ENCODE measurements around the gene TXNDC11. TPM values are rescaled to one million over a fixed set of nuclear protein-coding genes. Genes with fewer than 3 reads are reported as not detected.

The TXNDC11 gene
- total RNA-seq, 8 experiments from 2014 or later, result 10.6 to 30.5 (median 20.3) TPM

DNA sequence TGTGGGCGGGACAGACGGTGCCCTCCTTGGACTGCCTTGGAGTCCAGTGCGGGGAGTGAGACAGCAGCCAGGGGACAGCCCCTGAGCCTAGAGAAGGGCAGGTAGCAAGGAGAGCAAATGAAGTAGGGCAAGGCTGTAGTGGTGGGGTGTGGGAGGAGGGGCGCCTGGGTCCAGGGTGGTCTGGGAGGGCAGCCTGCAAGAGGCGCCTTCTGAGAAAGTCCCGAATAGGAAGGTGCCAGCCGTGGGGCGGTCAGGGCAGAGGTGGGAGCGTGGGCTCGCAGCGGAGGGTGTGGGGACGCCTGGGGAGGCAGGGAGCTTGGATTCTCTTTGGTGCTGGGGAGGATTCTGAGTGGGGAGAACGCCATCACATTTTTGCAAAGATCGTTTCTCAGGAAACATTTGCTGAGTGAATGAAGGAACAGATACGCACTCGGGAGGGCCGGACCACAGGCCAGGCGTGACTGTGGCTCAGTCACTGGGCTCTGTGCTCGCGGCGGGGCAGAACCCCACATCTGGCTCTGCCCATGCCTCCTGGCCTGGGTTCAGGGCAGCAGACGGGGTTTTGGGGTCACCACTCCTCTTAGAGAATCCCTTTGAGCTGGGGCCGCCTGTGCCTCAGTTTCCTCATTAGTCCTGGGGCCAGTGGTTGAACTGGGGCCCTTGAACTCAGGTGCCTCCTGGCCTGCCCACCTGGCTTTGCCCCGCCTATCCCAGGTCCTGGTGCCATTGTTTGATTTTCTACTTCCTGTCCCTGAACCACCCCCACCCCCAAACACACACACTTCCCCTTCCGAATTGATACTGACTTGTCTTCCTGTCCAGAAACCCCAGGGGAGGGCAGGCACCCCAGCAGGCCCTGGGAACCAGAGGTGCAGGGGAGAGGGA lies 70.2 kb downstream of the TXNDC11 start:
- WGBS, 10 experiments, result 100% methylated on average over 4 of the region's 25 CpGs; no CpG with 5 or more reads in 9 of the 10 experiments
- in situ Hi-C loops (cut with MboI; ENCODE audit: low pct_unique_long_range_greater_than_20kb in 2 of 9, low sequenced_read_pairs in 9 of 9, unreplicated experiment in 9 of 9), result no loop called here

DNA sequence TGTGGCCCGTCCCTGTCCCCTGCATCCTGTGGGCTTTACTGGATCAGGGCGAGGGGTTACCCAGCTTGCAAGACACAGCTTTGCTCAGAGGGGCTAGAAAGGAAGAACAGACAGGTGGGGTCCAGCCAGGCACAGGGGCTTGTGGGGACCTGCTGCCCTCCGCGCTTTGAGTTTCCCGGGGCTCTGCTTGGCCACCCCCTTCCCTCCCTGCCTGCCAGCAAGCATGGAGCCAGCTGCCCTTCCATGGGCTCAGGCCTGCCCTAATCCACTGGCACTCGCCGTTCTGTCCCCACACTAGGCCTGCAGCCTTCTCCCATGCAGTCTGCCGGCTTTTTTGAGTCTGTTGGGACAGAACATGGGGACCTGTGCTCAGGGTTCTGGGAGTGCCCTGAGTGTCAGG lies 71.0 kb downstream of the TXNDC11 start:
- H3K27ac ChIP-seq, result no peak overlapping the region
- H3K4me3 ChIP-seq, result no peak overlapping the region
- WGBS, 10 experiments, result 79 to 100% (median 92%) methylated on average over 1 to 4 of the region's 8 CpGs; no CpG with 5 or more reads in 6 of the 10 experiments
- peaks cover 16 to 25% of the 10 kb centered on the region in 2 donors for H3K4me1 ChIP-seq (replicated peaks in 1 of 2)
- in situ Hi-C loops (cut with MboI; ENCODE audit: low pct_unique_long_range_greater_than_20kb in 2 of 9, low sequenced_read_pairs in 9 of 9, unreplicated experiment in 9 of 9), result no loop called here
- ATAC-seq (replicated peaks in 6 of 8), result no peak

More for the DNA sequence above, 70.2 kb downstream of the TXNDC11 start:
- H3K27ac ChIP-seq, result no peak overlapping the region
- no peak overlapping the region for H3K4me3 ChIP-seq
- H3K4me1 ChIP-seq (replicated peaks in 1 of 2), result peaks cover 16 to 25% of the 10 kb centered on the region in 2 donors
- ATAC-seq (replicated peaks in 6 of 8), result no peak

DNA sequence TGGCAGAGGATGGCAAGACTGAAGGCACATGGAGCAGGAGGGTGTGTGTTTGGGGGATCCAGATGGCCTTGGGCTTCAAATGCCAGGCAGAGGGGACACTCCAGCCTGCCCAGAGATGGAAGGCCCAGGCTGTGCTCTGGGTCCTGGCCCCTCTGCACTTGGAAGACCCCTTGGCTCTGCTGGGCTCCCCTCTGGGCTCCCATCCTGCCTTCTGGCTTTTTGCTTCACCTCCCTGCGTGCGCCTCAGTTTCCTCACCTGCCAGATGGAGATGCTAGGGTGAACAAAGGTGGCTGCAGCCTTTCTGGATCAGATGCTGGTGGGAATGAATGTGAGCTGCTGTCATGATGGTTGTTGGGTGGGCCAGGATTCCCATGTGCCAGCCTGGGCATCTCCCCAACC lies 71.4 kb downstream of the TXNDC11 start:
- Histone ChIP-seq H3K4me1 (replicated peaks in 1 of 2) (peaks cover 16 to 25% of the 10 kb centered on the region in 2 donors), H3K27ac (no peak overlapping the region), H3K4me3 (no peak overlapping the region)
- ATAC-seq (replicated peaks in 6 of 8), result no peak
- in situ Hi-C loops (cut with MboI; ENCODE audit: low pct_unique_long_range_greater_than_20kb in 2 of 9, low sequenced_read_pairs in 9 of 9, unreplicated experiment in 9 of 9), result no loop called here
- 100% methylated on average over 2 of the region's 2 CpGs; no CpG with 5 or more reads in 9 of the 10 experiments for WGBS, 10 experiments

DNA sequence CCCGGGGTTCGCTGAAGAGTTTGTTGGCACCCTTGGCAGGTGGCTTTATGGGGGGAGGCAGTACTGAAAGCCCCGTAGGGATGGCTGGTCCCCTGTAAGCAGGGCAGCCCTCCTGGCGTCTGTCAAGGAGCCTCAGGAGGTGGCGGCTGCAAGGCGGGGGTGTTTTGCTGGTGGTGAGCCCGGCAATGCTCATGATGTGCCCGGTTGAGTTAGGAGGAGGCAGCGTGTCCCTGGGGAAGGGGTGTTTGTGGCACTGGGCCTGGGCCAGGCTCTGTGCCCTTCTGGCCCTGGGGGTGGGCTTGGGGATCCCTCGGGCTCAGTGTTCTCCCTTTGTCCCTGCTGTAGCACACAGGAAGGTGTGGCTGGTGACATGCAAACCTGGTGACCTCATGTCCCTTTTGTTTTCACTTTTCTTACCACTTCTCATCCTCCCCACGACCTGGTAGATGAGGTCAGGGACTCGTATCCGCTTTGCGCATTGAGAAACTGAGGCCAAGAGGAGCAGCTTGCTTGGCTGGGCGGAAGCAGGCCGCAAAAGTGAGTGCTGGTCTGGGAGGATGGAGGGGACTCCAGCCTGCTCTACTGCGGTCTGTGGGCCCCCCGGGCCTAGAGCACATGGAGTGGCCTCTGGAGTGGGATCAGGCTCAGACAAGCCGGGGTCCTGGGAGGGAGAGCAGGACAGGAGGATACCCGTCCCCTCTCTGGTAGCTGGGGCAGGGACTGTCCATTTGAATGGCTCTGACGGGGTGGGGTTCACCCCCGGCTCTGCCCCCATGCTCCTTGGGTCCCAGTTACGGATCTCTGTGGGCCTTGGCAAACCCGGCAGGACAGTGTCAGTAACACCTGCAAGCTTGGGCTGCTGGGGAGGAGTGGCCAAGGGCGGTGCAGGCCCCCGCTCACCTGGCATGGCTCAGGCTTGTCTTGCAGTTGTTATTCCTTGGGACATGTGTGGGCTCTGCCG lies 72.2 kb downstream of the TXNDC11 start:
- Histone ChIP-seq H3K4me3 (peak overlapping the region; percentile 53 to 88 (median 82)), H3K4me1 (replicated peaks in 1 of 2) (peaks cover 16 to 26% of the 10 kb centered on the region in 2 donors), H3K27ac (no peak overlapping the region)
- ATAC-seq (replicated peaks in 6 of 8), result no peak
- 53 to 80% (median 67%) methylated on average over 1 to 12 of the region's 27 CpGs; no CpG with 5 or more reads in 5 of the 10 experiments for WGBS, 10 experiments
- in situ Hi-C loops (cut with MboI; ENCODE audit: low pct_unique_long_range_greater_than_20kb in 2 of 9, low sequenced_read_pairs in 9 of 9, unreplicated experiment in 9 of 9), result no loop called here

DNA sequence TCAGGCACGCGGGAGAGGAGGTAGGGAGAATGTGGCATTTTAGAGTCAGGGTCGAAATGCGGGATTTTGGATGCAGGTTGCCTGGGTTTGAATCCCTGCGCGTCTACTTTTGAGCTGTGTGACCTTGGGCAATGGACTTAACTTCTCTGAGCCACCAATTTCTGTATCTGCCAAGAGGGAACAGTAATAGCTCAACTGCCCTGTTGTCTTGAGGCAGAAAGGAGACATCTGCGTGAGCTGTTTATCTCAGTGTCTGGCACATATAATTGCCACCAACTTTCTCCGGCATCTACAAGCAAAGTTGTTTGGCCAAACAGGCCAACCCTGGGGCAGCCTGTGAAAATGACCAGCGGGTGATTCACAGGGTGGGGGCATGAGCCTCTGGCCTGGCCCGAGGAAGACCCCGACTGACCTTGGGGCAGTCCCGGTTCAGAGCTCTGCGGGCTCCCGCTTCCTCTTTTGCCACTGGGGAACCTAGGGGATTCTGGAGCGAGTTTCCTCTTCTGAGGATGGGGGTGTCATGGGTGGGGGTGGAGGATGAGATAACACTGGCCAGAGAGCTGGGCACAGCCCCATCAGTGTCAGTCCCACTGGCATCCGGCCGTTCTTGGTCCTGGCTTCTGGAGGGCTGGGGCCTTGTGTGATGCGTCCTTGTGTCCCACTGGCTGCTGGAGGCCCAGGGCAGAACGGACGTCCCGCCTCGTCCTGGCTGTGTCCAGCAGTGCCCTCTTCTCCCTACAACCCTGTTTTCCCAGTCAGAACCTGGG lies 73.1 kb downstream of the TXNDC11 start:
- in situ Hi-C loops (cut with MboI; ENCODE audit: low pct_unique_long_range_greater_than_20kb in 2 of 9, low sequenced_read_pairs in 9 of 9, unreplicated experiment in 9 of 9), result no loop called here
- ATAC-seq (replicated peaks in 6 of 8), result peak in 1 of 8 experiments; percentile 4
- Histone ChIP-seq H3K27ac (peak overlapping the region in 1 of 2 donors; percentile 74), H3K4me1 (replicated peaks in 1 of 2) (peaks cover 24 to 35% of the 10 kb centered on the region in 2 donors), H3K4me3 (peak overlapping the region; percentile 53 to 88 (median 82))
- WGBS, 10 experiments, result 20 to 66% (median 46%) methylated on average over 2 to 12 of the region's 22 CpGs; no CpG with 5 or more reads in 6 of the 10 experiments

DNA sequence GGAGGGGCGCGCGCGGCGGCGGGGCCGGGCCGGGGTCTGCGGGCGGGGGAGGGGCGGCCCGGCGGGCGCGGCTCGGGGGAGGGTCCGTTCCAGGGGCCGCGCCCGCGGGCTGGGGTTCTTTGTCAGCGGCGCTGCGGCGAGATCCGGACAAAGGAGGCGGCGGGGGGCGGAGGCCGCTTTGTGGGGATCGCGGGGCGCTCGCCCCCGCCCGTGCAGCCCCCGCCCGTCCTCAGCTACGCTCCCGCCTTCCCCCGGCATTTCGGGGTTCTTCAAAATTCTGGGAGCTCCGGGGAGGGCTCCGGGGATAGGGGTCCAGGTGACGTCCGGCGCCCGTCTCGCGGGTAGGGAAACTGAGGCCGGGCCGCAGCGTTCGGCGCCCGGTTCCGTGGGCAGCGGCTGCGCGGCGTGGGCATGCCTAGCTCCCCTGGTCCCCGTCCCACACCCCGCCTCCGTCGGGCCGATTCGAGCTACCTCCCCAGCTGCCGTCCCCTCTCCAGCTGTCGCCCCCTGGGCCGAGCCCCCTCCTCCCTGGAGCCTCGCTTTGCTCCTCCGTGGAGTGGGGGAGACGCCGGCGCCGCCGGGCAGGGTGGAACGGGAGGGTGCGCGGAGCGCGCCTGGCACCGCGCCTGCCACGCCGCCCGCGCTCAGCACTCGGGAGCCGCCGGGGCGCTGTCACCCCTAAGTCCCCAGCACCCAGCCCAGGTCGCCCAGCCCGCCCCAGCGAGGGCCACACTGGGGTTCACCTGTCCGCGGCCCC lies 73.9 kb downstream of the TXNDC11 start:
- in situ Hi-C loops (cut with MboI; ENCODE audit: low pct_unique_long_range_greater_than_20kb in 2 of 9, low sequenced_read_pairs in 9 of 9, unreplicated experiment in 9 of 9), result no loop called here
- WGBS, 10 experiments, result 0% methylated on average over 1 of the region's 97 CpGs; no CpG with 5 or more reads in 9 of the 10 experiments
- peak overlapping the region; percentile 74 to 79 for H3K27ac ChIP-seq
- H3K4me1 ChIP-seq (replicated peaks in 1 of 2), result peaks cover 28 to 34% of the 10 kb centered on the region in 2 donors
- ATAC-seq (replicated peaks in 6 of 8), result peak in 6 of 8 experiments; percentile 0 to 9 (median 4)
- peak overlapping the region; percentile 53 to 88 (median 82) for H3K4me3 ChIP-seq

DNA sequence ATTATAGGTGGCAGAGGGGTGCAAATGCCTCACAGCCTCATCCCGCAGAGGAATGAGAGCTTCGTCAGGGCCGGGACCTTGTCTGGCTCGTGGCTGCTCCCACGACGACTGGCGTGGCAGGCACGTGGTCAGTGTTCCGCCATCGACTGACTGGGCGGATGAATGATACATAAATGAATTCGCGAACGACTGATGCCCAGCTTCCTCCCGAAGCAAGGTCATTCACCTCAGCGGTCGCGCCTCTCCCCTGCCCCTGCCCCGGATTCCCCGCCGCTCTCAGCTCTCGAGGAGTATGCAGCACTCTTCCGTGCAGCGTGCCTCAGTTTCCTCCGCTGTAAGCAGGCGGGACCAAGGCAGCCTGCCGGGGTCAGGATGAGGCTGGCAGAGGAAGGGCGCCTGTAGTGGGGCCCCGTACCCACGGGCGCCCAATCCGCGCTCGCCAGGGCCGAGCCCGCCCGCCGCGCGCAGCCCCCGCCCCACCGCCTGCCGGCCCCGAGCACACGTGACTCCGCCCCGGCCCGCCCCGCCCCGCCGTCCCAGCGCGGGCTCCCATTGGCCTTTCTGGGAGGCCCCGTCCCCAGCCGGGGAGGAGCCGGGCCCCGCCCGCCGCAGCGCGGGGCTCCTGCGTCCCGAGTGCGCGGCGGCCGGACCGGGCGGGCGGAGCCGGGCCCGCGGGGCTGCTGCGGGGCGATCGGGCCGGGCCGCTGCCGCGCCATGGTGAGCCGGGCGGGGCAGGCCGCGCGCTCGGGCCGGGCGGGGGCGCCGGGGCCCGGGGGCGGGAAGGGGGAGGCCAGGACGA lies 74.6 kb downstream of the TXNDC11 start, which contains the start of gene SNN:
TSS of gene SNN (plus strand) at position 632 of the 799 bp plus-strand sequence. CDS start 7,605 bp downstream, outside the sequence.
- Histone ChIP-seq H3K27ac (peak within 1 kb of the TSS; percentile 74 to 79), H3K4me3 (peak within 1 kb of the TSS; percentile 53 to 88 (median 82)), H3K4me1 (replicated peaks in 1 of 2) (peaks cover 28 to 30% of the 10 kb centered on the region in 2 donors)
- 22 to 74% (median 32%) methylated on average over 1 to 8 of the region's 93 CpGs; no CpG with 5 or more reads in 6 of the 10 experiments for WGBS, 10 experiments
- peak; percentile 88 to 98 (median 91) for ATAC-seq (replicated peaks in 6 of 8)
- in situ Hi-C loops (cut with MboI; ENCODE audit: low pct_unique_long_range_greater_than_20kb in 2 of 9, low sequenced_read_pairs in 9 of 9, unreplicated experiment in 9 of 9), result no loop called here

DNA sequence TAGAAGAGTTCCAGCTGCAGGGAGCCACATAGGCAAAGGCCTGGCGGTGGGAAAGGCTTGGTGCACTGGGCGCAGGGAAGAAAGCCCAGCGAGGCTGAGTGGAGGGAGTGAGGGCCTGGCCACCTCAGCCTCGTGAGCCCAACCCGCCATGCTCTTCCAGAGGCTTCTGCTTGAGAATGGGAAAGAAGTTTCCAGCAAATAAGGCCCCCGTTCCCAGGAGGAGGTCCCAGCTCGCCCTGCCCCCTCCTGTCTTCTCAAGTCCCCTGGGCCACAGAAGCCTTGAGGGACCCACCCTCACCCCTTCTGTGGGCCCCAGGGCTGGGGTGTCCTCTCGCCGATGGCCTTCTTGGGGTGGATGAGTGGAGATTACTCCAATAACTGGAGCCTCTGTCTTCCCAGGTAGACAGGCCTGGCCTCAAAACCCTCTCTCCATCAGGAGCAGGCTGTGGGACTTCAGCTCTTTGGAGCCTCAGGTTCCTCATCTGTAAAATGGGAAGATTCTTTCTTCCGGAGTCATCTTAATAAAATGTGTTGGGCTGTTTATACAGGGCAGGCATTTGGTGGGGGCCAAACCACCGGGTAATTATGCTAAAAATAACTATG lies 75.3 kb downstream of the TXNDC11 start:
- in situ Hi-C loops (cut with MboI; ENCODE audit: low pct_unique_long_range_greater_than_20kb in 2 of 9, low sequenced_read_pairs in 9 of 9, unreplicated experiment in 9 of 9), result no loop called here
- Histone ChIP-seq H3K27ac (no peak overlapping the region), H3K4me3 (peak overlapping the region in 2 of 5 donors; percentile 75 to 88), H3K4me1 (replicated peaks in 1 of 2) (peaks cover 28 to 30% of the 10 kb centered on the region in 2 donors)
- no peak for ATAC-seq (replicated peaks in 6 of 8)
- WGBS, 10 experiments, result 60 to 100% (median 93%) methylated on average over 1 to 3 of the region's 11 CpGs; no CpG with 5 or more reads in 3 of the 10 experiments

DNA sequence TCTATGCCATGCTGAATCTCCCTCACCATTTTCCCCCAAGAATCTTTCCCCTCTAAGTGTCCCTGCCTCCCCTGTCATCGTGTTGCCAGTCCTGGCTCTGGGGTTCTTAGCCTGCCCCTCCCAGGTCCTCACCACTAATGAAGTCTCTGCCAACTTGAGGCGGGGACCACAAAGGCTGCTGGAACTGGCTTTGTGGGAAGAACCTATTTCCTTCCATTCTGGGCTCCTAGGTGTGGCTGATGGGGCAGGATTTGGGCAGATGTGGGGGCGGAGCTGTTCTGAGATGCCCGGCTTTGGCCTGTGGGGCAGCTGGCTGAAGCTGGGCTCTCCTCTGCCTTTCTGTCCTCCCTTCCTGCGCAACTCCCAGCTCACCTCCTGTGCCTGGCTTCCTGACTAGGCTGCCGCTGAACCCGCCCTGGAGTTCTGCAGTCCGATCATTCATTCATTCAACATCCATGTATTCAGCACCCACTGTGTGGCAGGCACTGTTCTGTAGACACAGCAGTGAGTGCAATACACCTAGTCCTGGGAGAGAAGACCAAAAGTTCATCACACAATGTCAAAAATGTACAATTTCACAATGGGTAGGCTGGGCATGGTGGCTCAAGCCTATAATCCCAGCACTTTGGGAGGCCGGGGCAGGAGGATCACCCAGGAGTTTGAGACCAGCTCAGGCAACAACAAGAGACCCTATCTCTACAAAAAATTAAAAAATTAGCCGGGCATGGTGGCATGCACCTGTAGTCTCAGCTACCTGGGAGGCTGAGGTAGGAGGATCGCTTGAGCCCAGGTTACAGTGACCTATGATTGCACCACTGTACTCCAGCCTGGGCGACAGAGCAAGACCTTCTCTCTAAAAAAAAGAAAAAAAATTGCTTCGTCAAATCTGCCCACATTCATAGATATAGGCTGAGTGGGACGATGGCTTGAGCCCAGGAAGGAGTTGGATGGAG lies 76.3 kb downstream of the TXNDC11 start:
- no peak for ATAC-seq (replicated peaks in 6 of 8)
- Histone ChIP-seq H3K4me1 (replicated peaks in 1 of 2) (peaks cover 28 to 30% of the 10 kb centered on the region in 2 donors), H3K27ac (no peak overlapping the region), H3K4me3 (no peak overlapping the region)
- 62 to 100% (median 90%) methylated on average over 1 to 9 of the region's 14 CpGs; no CpG with 5 or more reads in 1 of the 10 experiments for WGBS, 10 experiments
- in situ Hi-C loops (cut with MboI; ENCODE audit: low pct_unique_long_range_greater_than_20kb in 2 of 9, low sequenced_read_pairs in 9 of 9, unreplicated experiment in 9 of 9), result no loop called here

DNA sequence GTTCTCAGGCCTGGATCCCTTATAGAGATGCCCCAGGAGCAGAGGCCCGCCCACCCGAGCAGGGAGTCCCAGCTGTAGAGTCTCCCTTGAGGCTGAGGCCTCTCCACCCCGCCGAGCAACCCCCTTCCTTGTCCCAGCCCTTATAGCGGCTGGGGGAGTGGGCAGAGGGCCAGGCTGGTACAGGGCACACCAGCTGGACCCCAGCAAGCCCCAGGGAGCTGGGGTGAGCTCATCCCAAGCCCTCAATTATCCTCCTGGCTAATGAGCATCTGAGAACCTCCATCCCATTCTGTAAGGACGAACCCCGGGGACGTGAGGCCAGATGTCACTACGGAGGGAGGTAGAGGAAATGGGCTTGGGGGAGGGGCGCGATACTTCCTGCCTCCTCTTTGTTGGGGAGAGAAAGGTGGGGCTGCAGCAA lies 77.6 kb downstream of the TXNDC11 start:
- in situ Hi-C loops (cut with MboI; ENCODE audit: low pct_unique_long_range_greater_than_20kb in 2 of 9, low sequenced_read_pairs in 9 of 9, unreplicated experiment in 9 of 9), result no loop called here
- Histone ChIP-seq H3K4me3 (no peak overlapping the region), H3K4me1 (replicated peaks in 1 of 2) (peaks cover 20 to 22% of the 10 kb centered on the region in 2 donors), H3K27ac (peak overlapping the region; percentile 11 to 50)
- WGBS, 10 experiments, result 0 to 93% (median 30%) methylated on average over 1 to 4 of the region's 11 CpGs; no CpG with 5 or more reads in 5 of the 10 experiments
- ATAC-seq (replicated peaks in 6 of 8), result peak in 3 of 8 experiments; percentile 2 to 5 (median 3)
